Activated CD8-positive, alpha-beta memory T cell treated with anti-CD3 and anti-CD28 coated beads for 4 hours (primary cell): Measurements from ENCODE around the gene GZMM.
A peak's percentile ranks its signal among the peaks of the same experiment; 100 is the strongest.
"Not testable (repeated sequence)": the region's sequence is repeated elsewhere in the genome, so short reads cannot be mapped to it uniquely, and the experiment has no call there.

Experiments used
- DNase-seq, 2 donors: peaks; one replicate each; pipeline ENCODE4 v3.0.0-alpha.2; 2020; ENCODE audit warnings: low read depth in 2 of 2

GZMM gene

DNA sequence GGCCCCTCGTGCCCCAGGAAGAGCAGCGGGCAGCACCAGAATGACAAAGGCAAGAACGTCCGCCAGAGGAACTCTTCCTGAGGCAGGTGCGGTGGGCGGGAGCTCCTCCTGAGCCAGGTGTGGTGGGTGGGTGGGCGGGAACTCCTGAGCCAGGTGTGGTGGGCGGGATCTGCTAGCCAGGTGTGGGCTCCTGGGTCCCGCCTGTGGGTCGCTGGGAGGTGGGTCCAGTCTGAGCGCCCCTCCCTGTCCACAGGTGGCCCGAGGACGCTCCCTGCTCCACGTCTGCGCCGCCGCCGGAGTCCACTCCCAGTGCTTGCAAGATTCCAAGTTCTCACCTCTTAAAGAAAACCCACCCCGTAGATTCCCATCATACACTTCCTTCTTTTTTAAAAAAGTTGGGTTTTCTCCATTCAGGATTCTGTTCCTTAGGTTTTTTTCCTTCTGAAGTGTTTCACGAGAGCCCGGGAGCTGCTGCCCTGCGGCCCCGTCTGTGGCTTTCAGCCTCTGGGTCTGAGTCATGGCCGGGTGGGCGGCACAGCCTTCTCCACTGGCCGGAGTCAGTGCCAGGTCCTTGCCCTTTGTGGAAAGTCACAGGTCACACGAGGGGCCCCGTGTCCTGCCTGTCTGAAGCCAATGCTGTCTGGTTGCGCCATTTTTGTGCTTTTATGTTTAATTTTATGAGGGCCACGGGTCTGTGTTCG, 38.8 kb downstream of the GZMM start:
- no peak for DNase-seq

DNA sequence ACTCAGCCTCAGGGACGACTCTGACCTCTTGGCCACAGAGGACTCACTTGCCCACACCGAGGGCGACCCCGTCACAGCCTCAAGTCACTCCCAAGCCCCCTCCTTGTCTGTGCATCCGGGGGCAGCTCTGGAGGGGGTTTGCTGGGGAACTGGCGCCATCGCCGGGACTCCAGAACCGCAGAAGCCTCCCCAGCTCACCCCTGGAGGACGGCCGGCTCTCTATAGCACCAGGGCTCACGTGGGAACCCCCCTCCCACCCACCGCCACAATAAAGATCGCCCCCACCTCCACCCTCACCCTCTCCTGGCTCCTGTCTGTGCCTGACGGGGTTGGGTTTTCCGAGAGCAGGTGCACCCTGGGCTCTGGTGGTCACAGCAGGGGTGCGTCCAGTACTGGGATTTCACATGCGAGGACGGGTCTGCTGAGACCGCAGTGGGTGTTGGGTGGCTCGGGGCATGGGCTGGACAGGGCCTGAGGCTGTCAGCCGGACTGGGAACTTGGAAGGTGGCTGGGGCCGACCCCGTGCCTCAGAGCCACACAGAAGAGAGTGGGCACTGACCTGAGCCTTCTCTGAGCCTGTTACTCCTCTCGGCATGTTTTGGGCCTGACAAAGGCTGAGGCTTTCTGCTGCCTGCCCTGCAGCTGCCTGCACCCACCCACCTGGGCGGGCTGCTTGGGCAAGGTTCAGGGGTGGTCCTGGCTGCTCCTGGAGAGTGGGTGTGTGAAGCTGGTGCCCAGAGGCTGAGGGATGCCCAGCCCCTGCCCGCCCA, 39.5 kb downstream of the GZMM start:
- no peak for DNase-seq

DNA sequence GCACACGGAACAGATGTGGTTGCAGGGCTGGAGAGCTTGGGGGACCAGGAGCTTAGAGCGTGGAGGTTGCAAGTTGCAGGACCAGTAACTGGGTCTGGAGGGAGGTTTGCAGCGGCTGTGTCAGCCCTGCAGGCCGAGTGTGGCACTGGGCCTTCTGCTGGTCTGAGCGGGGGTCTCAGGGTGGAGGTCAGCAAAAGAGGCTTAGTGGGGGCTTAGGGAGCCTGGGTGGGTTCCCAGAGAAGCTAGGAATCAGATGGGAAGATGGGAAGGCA, 40.1 kb downstream of the GZMM start:
- DNase-seq, result no peak

- DNase-seq, result peak in 1 of 2 donors; percentile 40
Measured at GRCh38 chr19:584240-585001, 40.6 kb downstream of the GZMM start.

DNA sequence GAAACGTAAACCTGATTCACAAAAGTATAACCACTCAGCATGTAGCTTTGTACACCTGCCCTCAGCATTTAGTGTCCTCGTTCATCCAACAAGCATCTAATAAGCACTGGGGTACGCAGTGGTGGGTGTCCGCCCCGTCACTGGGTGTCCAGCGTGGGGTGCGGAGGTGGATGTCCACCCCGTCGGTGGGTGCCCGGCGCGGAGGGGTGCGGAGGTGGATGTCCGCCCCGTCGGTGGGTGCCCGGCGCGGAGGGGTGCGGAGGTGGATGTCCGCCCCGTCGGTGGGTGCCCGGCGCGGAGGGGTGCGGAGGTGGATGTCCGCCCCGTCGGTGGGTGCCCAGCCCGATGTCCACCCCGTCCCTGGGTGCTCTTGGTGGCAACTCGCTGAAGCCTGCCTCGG, 41.3 kb downstream of the GZMM start:
- not testable (repeated sequence) for DNase-seq

DNA sequence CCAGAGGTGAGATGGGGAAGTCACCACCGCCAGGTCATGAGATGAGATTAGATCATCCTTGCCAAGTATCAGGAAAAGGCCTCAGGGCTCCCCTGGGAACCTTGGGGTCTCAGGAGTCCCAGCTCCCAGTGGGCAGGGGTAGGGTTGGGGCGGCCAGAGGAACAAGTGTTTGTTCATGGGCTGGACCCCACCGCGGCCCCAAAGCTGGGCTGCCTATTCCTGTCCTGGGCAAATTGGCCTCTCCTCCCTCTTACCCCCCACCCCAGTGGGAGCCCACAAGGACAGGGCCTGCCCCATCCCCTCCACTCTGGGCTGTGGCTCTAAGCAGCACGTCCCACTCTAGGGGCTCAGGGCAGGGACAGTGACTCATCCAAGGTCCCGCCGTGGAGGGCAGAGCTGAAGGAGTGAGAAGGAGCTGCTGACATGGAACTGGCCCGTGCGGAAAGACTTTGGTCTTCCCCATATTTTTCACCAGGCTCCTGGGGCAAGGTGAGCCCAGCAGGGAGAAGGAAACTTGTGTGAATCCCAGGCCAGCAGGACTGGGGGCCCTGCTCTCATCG, 41.8 kb downstream of the GZMM start:
- no peak for DNase-seq

- no peak for DNase-seq
Measured at GRCh38 chr19:588093-588740, 44.4 kb downstream of the GZMM start.

DNA sequence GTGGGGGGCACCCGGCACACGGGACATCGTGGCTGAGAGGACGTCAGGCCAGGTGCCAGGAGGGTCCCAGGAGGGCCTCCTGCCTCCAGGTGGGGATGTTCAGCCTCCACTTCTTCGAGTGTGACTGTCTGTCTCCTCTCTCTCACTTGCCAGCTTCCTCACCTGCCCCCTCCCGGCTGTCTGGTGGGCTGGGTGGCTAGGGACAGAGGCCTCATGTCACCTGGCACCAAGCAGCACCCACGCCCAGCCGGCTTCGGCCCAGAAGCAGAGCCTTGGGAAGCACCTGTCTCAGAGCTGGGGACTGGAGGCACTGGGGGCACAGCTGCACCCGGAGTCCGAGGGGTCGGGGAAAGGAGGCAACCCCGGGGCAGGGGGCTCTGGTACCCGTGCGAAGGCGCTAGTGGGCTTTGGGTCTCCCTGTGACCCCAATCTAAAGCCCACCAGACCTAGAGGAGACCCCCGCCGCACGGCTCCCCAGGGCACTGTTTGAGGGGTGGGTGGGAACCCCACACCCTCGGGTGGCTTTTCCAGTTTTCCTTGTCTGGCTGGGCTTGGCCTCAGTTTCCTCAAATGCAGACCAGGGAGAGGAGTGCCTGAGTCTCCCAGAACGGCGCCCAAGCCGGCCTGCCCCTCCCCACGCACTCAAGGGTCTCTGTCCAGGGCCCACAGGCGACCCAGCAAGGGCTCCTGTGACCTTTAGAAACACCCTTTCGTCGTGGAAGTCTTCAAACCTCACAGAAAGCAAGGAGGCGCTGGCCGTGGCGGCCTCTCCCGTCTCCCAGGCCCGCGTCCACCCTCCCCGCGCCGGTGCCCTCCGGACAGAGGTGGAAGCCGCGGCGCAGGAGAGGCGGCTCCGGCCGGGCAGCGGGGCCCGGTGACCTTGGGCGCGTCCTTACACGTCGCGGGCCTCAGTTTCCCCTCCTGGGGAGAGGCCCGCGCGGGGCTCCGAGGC, 45.2 kb downstream of the GZMM start:
- DNase-seq, result no peak

DNA sequence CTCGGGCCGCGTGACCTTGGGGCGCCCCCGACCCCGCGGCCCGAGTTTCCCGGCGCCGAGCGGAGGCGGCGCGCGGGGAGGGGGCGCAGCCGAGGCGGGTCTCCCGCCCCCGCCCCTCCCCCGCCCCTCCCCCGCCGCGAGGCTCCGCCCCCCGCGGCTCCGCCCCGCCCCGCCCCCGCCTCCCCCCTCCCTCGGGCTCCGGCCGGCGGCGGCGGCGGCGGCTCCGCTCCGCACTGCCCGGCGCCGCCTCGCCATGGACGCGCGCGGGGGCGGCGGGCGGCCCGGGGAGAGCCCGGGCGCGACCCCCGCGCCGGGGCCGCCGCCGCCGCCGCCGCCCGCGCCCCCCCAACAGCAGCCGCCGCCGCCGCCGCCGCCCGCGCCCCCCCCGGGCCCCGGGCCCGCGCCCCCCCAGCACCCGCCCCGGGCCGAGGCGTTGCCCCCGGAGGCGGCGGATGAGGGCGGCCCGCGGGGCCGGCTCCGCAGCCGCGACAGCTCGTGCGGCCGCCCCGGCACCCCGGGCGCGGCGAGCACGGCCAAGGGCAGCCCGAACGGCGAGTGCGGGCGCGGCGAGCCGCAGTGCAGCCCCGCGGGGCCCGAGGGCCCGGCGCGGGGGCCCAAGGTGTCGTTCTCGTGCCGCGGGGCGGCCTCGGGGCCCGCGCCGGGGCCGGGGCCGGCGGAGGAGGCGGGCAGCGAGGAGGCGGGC, 46.0 kb downstream of the GZMM start, which contains the start of gene HCN2:
HCN2 (plus strand) TSS at position 189 of the 703 bp plus-strand sequence; CDS start at position 254, 65 bp downstream.
- no peak for DNase-seq

DNA sequence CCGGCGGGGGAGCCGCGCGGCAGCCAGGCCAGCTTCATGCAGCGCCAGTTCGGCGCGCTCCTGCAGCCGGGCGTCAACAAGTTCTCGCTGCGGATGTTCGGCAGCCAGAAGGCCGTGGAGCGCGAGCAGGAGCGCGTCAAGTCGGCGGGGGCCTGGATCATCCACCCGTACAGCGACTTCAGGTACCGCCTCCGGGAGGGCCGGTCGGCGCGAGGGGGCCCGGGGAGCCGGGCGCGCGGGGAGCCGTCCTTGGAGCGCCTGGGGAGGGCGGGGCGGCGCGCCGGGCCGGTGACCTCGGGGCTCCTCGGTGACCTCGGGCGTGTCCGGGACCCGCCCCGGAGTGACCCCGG, 46.5 kb downstream of the GZMM start:
- DNase-seq, result no peak

DNA sequence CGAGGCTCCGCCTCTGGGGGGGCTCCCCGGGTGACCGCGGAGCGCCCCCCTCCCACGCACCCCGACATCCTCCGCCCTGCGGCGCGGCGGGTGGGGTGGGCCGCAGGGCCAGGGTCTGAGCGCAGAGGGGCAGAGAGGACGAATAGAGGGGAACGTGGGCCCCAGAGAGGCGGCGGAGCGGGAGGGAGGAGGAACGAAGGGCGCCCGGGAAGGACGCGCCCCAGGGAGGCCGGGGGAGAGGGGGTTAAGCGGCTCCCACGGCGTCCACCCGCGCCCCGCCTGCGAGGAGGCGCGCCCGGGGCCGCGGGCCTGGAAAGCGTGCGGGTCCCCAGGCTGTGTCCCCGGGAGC, 46.9 kb downstream of the GZMM start:
- DNase-seq, result no peak

- no peak for DNase-seq
Measured at GRCh38 chr19:591099-591958, 47.5 kb downstream of the GZMM start.

GRCh38 chr19:592101-592500, 48.2 kb downstream of the GZMM start:
- no peak for DNase-seq

DNA sequence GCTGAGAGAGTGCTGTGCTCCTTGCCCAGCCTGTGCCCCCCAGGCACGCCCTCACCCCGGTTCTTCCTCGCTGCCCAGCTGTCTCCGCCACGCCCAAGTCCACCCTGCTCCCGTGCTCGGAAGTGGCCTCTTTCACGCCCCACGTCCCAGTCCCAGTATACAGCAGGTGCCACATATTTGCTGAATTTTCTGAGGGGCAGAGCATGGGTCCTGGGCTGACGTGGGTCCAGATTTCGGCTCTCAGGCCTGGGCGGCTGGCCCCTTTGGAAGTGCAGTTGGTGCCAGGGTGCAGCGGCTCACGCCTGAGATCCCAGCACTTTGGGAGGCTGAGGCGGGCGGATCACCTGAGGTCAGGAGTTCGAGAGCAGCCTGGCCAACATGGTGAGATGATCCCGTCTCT, 49.2 kb downstream of the GZMM start:
- no peak for DNase-seq

GRCh38 chr19:593505-593904, 49.7 kb downstream of the GZMM start:
- DNase-seq, result no peak

DNA sequence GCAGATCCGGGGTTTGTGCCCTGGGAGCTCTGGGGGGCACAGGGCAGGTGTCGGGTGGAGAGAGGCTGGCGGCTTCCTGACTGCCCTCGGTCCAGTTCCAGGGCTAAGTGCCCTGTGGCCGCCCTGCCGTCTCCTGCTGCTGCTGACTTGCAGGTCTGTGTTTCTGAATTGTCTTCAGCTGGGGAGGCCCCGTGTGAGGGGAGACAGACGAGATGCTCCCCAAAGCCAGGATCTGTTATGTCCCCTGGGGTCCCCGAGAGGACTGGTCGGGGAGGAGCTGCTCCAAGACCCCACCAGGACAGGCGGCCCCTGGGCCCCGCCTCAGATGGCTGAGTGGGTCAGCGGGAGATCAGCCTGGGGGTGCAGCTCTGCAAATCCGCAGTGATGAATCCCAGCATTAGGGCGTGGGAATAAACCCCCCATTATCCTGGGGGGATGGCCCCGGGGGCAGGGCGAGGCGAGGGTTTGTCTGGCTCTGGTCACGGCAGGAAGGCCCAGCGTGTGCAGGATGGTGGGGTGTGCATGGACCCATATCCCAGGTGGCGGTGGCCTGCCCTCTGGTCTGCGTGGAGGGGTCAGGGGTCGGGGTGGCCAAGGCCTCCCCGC, 50.5 kb downstream of the GZMM start:
- DNase-seq, result no peak

- DNase-seq, result no peak
Measured at GRCh38 chr19:595326-596262, 51.7 kb downstream of the GZMM start.

- no peak for DNase-seq
Measured at GRCh38 chr19:596263-596655, 52.4 kb downstream of the GZMM start.
